HG02943 (cell line): ENCODE measurements around the gene EP400.

Source experiments
- ATAC-seq: cut with Tn5 transposase; IDR thresholded peaks from one replicate; pipeline ENCODE4 v1.9.1; 2021; ENCODE audit warnings: mild to moderate bottlenecking, low read depth, moderate library complexity; ENCODE audit not compliant: unreplicated experiment

EP400 gene, protein sequence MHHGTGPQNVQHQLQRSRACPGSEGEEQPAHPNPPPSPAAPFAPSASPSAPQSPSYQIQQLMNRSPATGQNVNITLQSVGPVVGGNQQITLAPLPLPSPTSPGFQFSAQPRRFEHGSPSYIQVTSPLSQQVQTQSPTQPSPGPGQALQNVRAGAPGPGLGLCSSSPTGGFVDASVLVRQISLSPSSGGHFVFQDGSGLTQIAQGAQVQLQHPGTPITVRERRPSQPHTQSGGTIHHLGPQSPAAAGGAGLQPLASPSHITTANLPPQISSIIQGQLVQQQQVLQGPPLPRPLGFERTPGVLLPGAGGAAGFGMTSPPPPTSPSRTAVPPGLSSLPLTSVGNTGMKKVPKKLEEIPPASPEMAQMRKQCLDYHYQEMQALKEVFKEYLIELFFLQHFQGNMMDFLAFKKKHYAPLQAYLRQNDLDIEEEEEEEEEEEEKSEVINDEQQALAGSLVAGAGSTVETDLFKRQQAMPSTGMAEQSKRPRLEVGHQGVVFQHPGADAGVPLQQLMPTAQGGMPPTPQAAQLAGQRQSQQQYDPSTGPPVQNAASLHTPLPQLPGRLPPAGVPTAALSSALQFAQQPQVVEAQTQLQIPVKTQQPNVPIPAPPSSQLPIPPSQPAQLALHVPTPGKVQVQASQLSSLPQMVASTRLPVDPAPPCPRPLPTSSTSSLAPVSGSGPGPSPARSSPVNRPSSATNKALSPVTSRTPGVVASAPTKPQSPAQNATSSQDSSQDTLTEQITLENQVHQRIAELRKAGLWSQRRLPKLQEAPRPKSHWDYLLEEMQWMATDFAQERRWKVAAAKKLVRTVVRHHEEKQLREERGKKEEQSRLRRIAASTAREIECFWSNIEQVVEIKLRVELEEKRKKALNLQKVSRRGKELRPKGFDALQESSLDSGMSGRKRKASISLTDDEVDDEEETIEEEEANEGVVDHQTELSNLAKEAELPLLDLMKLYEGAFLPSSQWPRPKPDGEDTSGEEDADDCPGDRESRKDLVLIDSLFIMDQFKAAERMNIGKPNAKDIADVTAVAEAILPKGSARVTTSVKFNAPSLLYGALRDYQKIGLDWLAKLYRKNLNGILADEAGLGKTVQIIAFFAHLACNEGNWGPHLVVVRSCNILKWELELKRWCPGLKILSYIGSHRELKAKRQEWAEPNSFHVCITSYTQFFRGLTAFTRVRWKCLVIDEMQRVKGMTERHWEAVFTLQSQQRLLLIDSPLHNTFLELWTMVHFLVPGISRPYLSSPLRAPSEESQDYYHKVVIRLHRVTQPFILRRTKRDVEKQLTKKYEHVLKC (N-terminal part only)

GRCh38 chr12:131949431-131950181 lies at the start of gene EP400:
TSS of gene EP400 (plus strand) at chr12:131949942. CDS start at chr12:131960620, 10,678 bp downstream.
- peak; percentile 86 for ATAC-seq

DNA sequence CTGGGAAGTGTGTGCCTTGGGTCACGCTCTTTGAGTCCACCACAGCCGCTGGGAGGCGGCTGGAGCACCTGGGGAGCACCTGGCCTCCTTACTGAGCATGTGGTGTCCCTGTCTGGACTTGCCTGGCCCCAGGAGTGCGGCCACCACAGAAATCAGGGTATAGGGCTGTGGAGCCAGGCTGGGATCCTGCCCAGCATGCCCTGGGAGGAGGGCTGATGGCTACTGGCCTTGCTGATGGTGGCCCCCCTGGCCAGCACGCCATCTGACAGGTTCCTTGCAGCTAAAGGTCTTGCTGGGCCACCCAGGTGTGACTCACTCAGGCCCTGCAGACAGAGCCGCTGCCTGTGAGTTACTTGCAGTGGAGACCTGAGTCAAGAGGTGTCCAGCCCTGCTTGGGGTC lies 49.3 kb upstream of the EP400 start:
- ATAC-seq: no peak

GRCh38 chr12:131901431-131902331 lies 48.1 kb upstream of the EP400 start:
- ATAC-seq: no peak

DNA sequence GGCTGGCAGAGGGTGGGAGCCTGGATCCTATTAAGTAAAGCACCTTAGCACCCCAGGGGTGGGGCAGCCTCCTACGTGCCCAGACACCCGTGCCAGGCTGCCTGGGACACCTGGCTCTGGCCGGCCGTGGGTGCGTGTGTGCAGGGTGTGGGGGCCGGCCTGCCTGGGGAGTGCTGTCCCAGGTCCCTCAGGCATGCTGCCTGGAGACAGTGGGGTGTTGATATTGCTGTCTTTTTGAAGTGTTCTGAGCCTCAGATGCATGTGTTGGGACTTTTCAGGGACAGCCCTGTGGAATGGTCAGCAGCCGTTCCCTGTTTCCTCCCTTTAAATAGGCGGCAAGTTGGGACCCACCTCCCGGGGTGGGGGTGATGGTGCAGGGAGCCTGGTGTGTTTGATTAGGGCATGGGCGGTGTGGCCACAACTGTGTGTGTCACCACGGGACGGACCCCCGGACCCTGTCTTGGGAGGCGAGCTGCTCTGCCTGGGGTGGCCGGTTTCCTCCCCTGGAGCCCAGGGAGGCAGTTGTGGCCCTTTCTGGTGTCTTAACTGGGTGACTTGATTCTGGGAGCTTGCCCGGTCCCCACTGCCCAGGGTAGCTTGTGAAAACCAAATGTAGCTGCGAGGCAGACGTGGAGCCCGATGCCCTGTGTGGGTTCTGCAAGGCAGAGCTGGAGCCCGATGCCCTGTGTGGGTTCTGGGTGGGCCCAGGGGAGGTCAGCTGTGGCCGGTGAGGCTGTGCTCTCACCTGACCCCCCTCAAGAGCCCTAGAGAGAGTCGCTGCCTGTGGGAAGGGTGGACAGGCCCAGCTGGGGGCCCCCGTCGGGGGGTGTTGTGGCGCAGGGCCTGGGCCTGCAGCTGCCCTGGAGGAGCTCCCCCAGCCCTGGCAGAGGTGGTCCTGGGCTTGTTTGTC lies 47.2 kb upstream of the EP400 start:
- no peak for ATAC-seq

DNA sequence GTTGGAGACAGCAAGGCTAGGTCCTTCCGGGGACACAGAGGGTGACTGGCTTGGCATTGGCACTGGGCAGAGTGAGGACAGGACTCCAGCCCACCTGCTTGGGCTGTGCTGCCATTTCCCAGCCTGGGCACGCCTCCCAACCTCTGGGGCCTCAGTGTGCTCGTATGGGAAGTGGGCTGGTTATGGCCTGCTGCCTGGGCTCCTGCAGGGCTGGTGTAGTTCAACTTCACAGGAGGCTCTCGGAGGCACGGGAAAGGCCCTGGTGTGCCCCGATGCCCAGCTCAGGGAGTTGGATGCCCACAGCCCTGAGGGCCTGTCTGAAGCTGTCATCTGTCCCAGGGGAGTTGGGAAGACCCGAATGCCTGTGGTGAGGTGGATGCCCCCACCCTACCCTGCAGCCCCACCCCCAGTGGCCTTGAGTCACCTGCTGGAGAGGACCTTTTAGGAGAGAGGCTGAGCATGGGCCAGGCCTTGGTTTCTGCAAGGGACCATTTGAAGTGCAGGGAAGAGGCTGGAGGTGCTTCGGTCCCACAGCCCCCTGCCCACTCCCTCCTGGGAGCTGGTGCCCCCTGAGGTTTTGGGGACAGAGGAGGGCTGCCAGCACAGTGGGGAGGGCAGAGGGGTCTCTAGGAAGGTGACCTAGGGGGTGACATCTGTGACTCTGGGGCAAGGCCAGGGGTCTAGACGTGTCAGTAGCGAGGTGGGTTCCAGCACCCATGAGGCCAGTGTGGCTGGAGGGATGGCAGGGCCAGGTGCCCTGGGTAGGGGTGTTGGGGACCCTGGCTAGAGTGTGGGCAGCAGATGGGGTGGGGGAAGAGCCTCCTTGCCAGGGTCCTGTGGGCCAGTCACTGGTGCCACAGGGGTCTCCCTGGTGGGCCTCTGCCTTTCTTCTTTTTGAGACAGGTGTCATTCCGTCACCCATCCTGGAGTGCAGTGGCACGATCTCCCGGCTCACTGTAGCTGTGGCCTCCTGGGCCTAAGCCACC lies 46.2 kb upstream of the EP400 start:
- no peak for ATAC-seq

DNA sequence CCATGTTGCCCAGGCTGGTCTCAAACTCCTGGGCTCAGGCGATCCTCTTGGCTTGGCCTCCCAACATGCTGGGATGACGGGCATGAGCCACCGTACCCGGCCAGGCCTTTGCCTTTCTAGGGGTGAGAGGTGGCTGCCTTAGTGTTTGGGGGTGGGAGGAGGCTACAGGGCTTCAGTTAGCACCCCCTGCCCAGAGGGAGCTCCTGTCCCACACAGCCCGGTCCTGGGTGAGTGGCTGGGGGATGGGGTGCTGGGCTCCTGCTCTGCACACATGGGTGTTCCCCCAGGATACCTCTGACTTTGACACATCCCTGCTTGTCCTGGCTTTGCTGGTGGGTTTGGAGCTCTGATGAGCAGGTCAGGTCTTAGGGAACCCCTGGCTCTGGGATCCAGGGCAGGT lies 45.4 kb upstream of the EP400 start:
- ATAC-seq: no peak

GRCh38 chr12:131905081-131905629 lies 44.6 kb upstream of the EP400 start:
- ATAC-seq: no peak

DNA sequence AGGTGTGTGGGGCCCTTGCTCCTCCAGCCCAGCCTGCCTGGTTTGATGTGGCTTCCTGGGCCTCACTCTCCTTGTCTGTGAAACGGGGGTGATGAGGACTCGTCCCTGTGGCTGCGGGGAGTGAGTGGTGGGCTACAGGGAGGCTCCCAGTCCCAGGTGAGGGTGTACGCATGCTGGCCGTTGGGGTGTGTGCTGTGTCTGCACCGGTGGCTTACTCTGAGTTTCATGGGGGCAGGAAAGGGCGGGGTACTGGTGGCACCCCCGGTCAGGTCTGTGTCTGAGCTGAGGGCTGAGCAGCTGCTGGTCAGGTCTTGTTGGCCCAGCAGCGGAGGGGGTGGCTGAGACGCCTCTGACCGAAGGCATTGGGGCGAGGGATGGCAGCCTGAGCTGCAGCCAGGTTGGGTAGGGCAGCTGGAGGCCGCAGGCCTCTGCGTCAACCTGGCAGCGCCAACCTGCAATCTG lies 44.1 kb upstream of the EP400 start:
- no peak for ATAC-seq

GRCh38 chr12:131907379-131908091 lies 42.2 kb upstream of the EP400 start:
- no peak for ATAC-seq

GRCh38 chr12:131908092-131909080 lies 41.4 kb upstream of the EP400 start:
- ATAC-seq: no peak

DNA sequence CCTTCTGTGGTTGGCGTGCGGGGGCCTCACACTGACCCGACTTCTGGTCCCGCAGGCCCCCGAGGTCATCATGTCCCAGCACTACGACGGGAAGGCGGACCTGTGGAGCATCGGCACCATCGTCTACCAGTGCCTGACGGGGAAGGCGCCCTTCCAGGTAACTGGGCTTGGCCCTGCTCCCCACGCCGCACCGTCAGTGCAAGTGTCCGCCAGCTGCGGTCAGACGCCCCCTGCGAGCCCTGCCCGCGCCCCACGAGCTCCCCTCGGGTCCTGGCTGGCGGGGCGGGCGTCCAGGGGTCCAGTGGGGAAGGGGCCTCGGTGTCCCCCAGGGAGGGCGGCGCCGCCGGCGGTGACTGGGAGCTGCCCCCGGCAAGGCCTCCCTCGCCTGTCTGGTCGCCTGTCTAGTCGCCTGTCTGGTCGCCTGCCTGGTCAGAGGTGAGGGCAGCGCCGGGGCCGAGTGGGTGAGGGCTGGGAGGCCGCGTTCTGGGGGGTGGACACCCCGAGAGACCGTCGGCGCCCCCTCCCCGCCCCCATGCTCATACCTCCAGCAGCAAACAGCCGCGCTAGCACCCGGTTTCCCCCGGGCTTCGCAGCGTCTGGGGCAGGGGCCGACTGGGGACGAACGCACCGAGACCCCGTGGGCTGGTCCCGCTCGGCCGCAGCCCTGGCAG lies 40.5 kb upstream of the EP400 start:
- ATAC-seq: no peak

- ATAC-seq: no peak
These were observed 40.0 kb upstream of the EP400 start for GRCh38 chr12:131909752-131910219.

DNA sequence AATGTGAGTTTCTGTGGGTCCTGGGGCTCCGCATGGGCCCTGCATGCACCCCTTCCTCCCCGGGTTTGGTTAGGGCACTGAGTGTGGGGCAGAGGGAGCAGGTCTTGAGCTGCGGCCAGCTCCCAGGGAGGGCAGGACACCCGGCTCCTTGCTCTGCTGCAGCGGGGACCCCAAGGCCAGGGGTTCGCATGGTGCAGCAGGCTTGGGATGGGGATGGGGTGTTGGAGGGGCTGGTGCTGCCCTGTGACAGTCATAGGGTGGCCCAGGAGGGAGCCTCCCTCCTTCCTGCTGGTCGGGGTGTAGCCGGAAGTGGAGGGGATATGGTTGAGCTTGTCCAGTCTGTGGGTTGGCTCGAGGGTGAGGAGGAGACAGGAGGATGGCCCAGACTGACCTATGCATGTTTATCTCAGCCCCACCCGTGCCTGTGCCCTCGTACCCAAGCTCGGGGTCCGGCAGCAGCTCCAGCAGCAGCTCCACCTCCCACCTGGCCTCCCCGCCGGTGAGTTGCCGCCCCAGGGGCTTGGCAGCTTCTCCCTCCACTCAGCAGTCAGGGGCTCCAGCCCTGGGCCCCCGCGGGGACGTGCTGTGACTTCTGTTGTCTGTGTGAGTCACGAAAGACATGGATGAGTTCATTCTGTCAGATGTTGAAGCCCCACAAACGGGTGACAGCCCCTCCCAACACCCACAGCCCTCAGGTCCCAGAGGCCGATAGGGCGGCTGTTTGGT lies 39.3 kb upstream of the EP400 start:
- no peak for ATAC-seq
